HepG2 (cell line): ENCODE measurements around the gene RBMS2. TPM values are rescaled to one million over a fixed set of nuclear protein-coding genes. Genes with fewer than 3 reads are reported as not detected.

Source experiments
- ATAC-seq: fragments of 200-7000 bp; cut with Tn5 transposase; 3 replicates; pipeline ENCODE4 v1.9.1; 2020; ENCODE audit warnings: mild to moderate bottlenecking, moderate library complexity
- BruUV-seq: library from RNA; stranded (reverse); fragments of 400-500 nt; replicated peaks from 2 replicates; lab custom pipeline; 2021; lab: Mats Ljungman, UMichigan
- CTCF ChIA-PET: fragments of 300-600 bp; formaldehyde crosslinking; extraction: SDS; loops from one replicate; lab custom pipeline; 2021; ENCODE audit warnings: low total read pairs, inconsistent platforms, low intra/inter-chr PET ratio; lab: Yijun Ruan, JAX
- POLR2A ChIA-PET: fragments of 350-600 bp; sonication (Branson Sonifier 250); formaldehyde crosslinking; loops from one replicate; lab custom pipeline; 2020; ENCODE audit warnings: antibody characterized with exemption, inconsistent platforms; lab: Yijun Ruan, JAX
- DNase-seq: peaks from one replicate; pipeline ENCODE4 v3.0.0-alpha.2; 2015; ENCODE audit warnings: low spot score
- FAIRE-seq: peaks from 3 replicates; lab custom pipeline; 2011; peaks lifted over from hg19 to GRCh38; lab: Jason Lieb, UNC
- H2AFZ ChIP-seq: one replicate; pipeline ENCODE4 v1.6.1; 2011; ENCODE audit warnings: low read length, inconsistent platforms
- H3K27ac ChIP-seq: fragments of 300-600 bp; 3 replicates; pipeline ENCODE4 v1.8.0; 2011; ENCODE audit warnings: mixed run types, mild to moderate bottlenecking, mixed read lengths, low read length, inconsistent platforms; ENCODE audit not compliant: insufficient read depth; ENCODE audit errors: extremely low read length
- H3K27me3 ChIP-seq, 2 experiments: fragments of 200-600 bp in 1 of 2; 2 replicates in 1 of 2; 3 replicates in 1 of 2; pipeline versions ENCODE4 v1.6.0 to v1.8.0; 2011; ENCODE audit warnings: low read length in 2 of 2, mild to moderate bottlenecking in 2 of 2, moderate library complexity in 2 of 2, inconsistent platforms in 1 of 2; ENCODE audit not compliant: insufficient read depth in 2 of 2, control insufficient read depth in 1 of 2
- H3K36me3 ChIP-seq, 2 experiments: fragments of 200-600 bp in 1 of 2; replicated peaks in 1 of 2; 2 replicates in 1 of 2; 3 replicates in 1 of 2; pipeline versions ENCODE4 v1.5.1 to v1.8.0; 2011; ENCODE audit warnings: low read length in 2 of 2, inconsistent platforms in 1 of 2; ENCODE audit not compliant: insufficient read depth in 2 of 2, control insufficient read depth in 1 of 2
- H3K4me1 ChIP-seq: 2 replicates; pipeline ENCODE4 v1.5.1; 2012; ENCODE audit warnings: low read length, inconsistent platforms; ENCODE audit not compliant: insufficient read depth
- H3K4me2 ChIP-seq: 2 replicates; pipeline ENCODE4 v1.6.0; 2011; ENCODE audit warnings: low read depth, low read length, inconsistent platforms
- H3K4me3 ChIP-seq, 3 experiments: fragments of 200-600 bp in 1 of 3; sonication (generic), shearing (Covaris generic) in 1 of 3; replicated peaks in 1 of 3; 2 replicates each; pipeline ENCODE4 v1.5.1; 2011 to 2016; ENCODE audit warnings: low read length in 3 of 3, inconsistent platforms in 2 of 3, low read depth in 2 of 3, mild to moderate bottlenecking in 2 of 3, control low read depth in 1 of 3, mixed read lengths in 1 of 3; ENCODE audit not compliant: insufficient read depth in 1 of 3
- H3K79me2 ChIP-seq: one replicate; pipeline ENCODE4 v1.6.1; 2011; ENCODE audit warnings: low read length, inconsistent platforms; ENCODE audit not compliant: insufficient read depth
- H3K9ac ChIP-seq: 2 replicates; pipeline ENCODE4 v1.6.0; 2011; ENCODE audit warnings: mild to moderate bottlenecking, low read depth, low read length, inconsistent platforms; ENCODE audit not compliant: insufficient read depth
- H3K9me3 ChIP-seq: 2 replicates; pipeline ENCODE4 v1.5.1; 2012; ENCODE audit warnings: mild to moderate bottlenecking, low read length
- H4K20me1 ChIP-seq: 2 replicates; pipeline ENCODE4 v1.6.0; 2011; ENCODE audit warnings: inconsistent platforms, mild to moderate bottlenecking, low read length, moderate library complexity; ENCODE audit not compliant: insufficient read depth
- CBFB ChIP-seq: sonication (generic); formaldehyde crosslinking; IDR thresholded peaks from 2 replicates; pipeline ENCODE4 v1.4.0; 2020; ENCODE audit warnings: missing genetic modification reagents
- JDP2 ChIP-seq: sonication (generic); formaldehyde crosslinking; IDR thresholded peaks from 2 replicates; pipeline ENCODE4 v1.8.1; 2022; ENCODE audit warnings: missing genetic modification reagents, borderline replicate concordance
- LRRFIP1 ChIP-seq: sonication (generic); formaldehyde crosslinking; conservative IDR thresholded peaks from 2 replicates; pipeline ENCODE4 v1.4.0; 2020; ENCODE audit warnings: missing genetic modification reagents
- MAX ChIP-seq: IDR thresholded peaks from 2 replicates; pipeline ENCODE4 v1.6.1; 2012; ENCODE audit warnings: inconsistent platforms
- MBNL3 ChIP-seq: fragments of 250-450 bp; sonication (Bioruptor Pico); conservative IDR thresholded peaks from 2 replicates; pipeline ENCODE4 v1.8.0; 2022; ENCODE audit warnings: mild to moderate bottlenecking, inconsistent platforms
- PAWR ChIP-seq: sonication (generic); formaldehyde crosslinking; IDR thresholded peaks from 2 replicates; pipeline ENCODE4 v1.4.0; 2020; ENCODE audit warnings: missing genetic modification reagents, mild to moderate bottlenecking, borderline replicate concordance
- WGBS: methylation state at CpG from one replicate; pipeline ENCODE4 v1.1.6; 2017; ENCODE audit warnings: low lambda C conversion rate; 5-methylcytosine and 5-hydroxymethylcytosine counted together
- in situ Hi-C: cut with HindIII; loops from 2 replicates; pipeline ENCODE4 v1.10.0; 2017; ENCODE audit warnings: low pct_unique_long_range_greater_than_20kb; ENCODE audit not compliant: extremely low pct_ligation_motif_present
- intact Hi-C: fragments of 100-400 bp; cut with micrococcal nuclease; formaldehyde crosslinking; loops from one replicate; pipeline ENCODE4 v1.10.0; 2022; ENCODE audit not compliant: unreplicated experiment
- polyA plus RNA-seq, 8 experiments: library from polyadenylated mRNA; depleted of rRNA in 3 of 8; stranded (reverse) in 7 of 8; unstranded in 1 of 8; fragments of >200 nt; fragmentation: Illumina TruSeq in 4 of 8; extraction: Trizol in 4 of 8; gene quantifications; 2 replicates each; pipeline versions ENCODE4 v1.2.1 to v1.2.3, GENCODE V29; 2011 to 2016; ENCODE audit warnings: low read depth in 4 of 8, missing spikeins in 1 of 8, mixed read lengths in 1 of 8; ENCODE audit not compliant: insufficient read depth in 1 of 8
- total RNA-seq, 5 experiments: library from RNA; depleted of rRNA; stranded (reverse); fragments of >200 nt; fragmentation: Illumina TruSeq; extraction: Trizol; gene quantifications; 2 replicates each; pipeline ENCODE4 v1.2.3, GENCODE V29; 2016; ENCODE audit warnings: low read depth in 1 of 5
- TF ChIP-seq, protein P1 (sequence below): sonication (generic); formaldehyde crosslinking; IDR thresholded peaks from 2 replicates; pipeline ENCODE4 v1.5.1; 2020; ENCODE audit warnings: missing genetic modification reagents, mild to moderate bottlenecking, borderline replicate concordance
- TF ChIP-seq, protein P2 (sequence below): sonication (generic); formaldehyde crosslinking; IDR thresholded peaks from 2 replicates; pipeline ENCODE4 v1.5.1; 2020; ENCODE audit warnings: missing genetic modification reagents, mild to moderate bottlenecking, borderline replicate concordance
- TF ChIP-seq, protein P3 (sequence below): IDR thresholded peaks from 2 replicates; pipeline ENCODE4 v1.6.1; 2012; ENCODE audit warnings: low read depth, low read length, improper control_type of control experiment
- TF ChIP-seq, protein P4 (sequence below): sonication (generic); formaldehyde crosslinking; IDR thresholded peaks from 2 replicates; pipeline ENCODE4 v1.4.0; 2020; ENCODE audit warnings: mild to moderate bottlenecking, missing genetic modification reagents

Gene RBMS2
- total and polyA plus RNA-seq, 2 of the 13 experiments (the other 11 are each of a cell fraction or from before 2014, with no cell fraction given), result 0.53 to 7.4 TPM

DNA sequence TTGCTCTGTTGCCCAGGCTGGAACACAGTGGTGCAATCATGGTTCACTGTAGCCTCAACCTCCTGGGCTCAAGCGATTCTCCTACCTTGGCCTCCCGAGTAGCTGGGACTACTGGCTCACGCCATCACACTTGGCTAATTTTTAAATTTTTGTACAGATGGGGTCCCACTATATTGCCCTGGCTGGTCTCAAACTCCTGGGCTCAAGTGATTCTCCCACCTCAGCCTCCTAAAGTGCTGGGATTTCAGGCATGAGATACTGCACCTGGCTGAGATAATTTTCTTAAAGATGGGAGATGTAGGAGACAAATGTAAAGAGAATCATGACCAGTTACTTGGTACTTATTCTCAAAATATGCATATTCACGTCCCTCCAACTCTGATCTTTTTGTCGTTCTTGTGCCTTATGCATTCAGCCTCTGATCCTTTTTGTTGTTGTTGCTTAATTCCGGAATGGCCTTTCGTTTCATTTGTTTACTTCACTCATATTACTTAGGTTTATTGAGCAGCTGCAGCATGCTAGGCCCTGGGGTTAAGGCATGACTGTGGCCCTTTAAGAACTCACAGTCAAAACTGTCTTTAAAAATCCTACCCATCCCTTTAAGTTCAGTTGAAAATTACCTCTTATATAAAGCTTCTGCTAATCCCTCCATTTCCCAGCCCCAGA, 8.9 kb downstream of the RBMS2 start:
- H3K4me3 ChIP-seq, result no peak overlapping the region
- no peak overlapping the region for H3K9ac ChIP-seq
- no peaks in the 10 kb centered on the region for H3K79me2 ChIP-seq
- H3K27ac ChIP-seq, result no peak overlapping the region
- H2AFZ ChIP-seq, result no peak overlapping the region
- H3K9me3 ChIP-seq, result no peaks in the 10 kb centered on the region
- no peaks in the 10 kb centered on the region for H3K36me3 ChIP-seq
- in situ Hi-C loops, result no loop called here
- H3K4me1 ChIP-seq, result peaks cover 17% of the 10 kb centered on the region
- H4K20me1 ChIP-seq, result no peaks in the 10 kb centered on the region
- no peak overlapping the region for H3K4me2 ChIP-seq
- intact Hi-C loops, result no loop called here
- no TSS peak for BruUV-seq
- ChIA-PET CTCF (no interaction called here), POLR2A (no interaction called here)
- WGBS, result 75% methylated on average over 7 of the region's 7 CpGs
- ATAC-seq, result no peak
- FAIRE-seq, result no peak
- no peaks in the 10 kb centered on the region for H3K27me3 ChIP-seq
- no peak for DNase-seq
- TF ChIP-seq, protein P1, sequence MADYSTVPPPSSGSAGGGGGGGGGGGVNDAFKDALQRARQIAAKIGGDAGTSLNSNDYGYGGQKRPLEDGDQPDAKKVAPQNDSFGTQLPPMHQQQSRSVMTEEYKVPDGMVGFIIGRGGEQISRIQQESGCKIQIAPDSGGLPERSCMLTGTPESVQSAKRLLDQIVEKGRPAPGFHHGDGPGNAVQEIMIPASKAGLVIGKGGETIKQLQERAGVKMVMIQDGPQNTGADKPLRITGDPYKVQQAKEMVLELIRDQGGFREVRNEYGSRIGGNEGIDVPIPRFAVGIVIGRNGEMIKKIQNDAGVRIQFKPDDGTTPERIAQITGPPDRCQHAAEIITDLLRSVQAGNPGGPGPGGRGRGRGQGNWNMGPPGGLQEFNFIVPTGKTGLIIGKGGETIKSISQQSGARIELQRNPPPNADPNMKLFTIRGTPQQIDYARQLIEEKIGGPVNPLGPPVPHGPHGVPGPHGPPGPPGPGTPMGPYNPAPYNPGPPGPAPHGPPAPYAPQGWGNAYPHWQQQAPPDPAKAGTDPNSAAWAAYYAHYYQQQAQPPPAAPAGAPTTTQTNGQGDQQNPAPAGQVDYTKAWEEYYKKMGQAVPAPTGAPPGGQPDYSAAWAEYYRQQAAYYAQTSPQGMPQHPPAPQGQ (CRISPR knock-in tag), result no peak
- TF ChIP-seq, protein P2, sequence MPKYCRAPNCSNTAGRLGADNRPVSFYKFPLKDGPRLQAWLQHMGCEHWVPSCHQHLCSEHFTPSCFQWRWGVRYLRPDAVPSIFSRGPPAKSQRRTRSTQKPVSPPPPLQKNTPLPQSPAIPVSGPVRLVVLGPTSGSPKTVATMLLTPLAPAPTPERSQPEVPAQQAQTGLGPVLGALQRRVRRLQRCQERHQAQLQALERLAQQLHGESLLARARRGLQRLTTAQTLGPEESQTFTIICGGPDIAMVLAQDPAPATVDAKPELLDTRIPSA (CRISPR knock-in tag), result no peak
- TF ChIP-seq JDP2 (CRISPR knock-in tag) (no peak), MAX (no peak), PAWR (no peak), LRRFIP1 (CRISPR knock-in tag) (no peak), CBFB (CRISPR knock-in tag) (no peak), MBNL3 (CRISPR knock-in tag) (no peak)
- TF ChIP-seq, protein P3, sequence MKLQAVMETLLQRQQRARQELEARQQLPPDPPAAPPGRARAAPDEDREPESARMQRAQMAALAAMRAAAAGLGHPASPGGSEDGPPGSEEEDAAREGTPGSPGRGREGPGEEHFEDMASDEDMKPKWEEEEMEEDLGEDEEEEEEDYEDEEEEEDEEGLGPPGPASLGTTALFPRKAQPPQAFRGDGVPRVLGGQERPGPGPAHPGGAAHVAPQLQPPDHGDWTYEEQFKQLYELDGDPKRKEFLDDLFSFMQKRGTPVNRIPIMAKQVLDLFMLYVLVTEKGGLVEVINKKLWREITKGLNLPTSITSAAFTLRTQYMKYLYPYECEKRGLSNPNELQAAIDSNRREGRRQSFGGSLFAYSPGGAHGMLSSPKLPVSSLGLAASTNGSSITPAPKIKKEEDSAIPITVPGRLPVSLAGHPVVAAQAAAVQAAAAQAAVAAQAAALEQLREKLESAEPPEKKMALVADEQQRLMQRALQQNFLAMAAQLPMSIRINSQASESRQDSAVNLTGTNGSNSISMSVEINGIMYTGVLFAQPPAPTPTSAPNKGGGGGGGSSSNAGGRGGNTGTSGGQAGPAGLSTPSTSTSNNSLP, result no peak
- TF ChIP-seq, protein P4, sequence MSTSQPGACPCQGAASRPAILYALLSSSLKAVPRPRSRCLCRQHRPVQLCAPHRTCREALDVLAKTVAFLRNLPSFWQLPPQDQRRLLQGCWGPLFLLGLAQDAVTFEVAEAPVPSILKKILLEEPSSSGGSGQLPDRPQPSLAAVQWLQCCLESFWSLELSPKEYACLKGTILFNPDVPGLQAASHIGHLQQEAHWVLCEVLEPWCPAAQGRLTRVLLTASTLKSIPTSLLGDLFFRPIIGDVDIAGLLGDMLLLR (CRISPR knock-in tag), result no peak
